AG08395 (cell line): Measurements from ENCODE around the gene ARHGEF12.

Source experiments
- DNase-seq: peaks from one replicate; pipeline ENCODE4 v3.0.0; 2012; ENCODE audit warnings: mixed read lengths, low spot score

Gene ARHGEF12

GRCh38 chr11:120538707-120539106, 202.5 kb downstream of the ARHGEF12 start:
- no peak for DNase-seq
